Glomerular visceral epithelial cell (primary cell): Measurements from ENCODE around the gene HNRNPLL.
A peak's percentile ranks its signal among the peaks of the same experiment; 100 is the strongest.
"Not testable (repeated sequence)": the region's sequence is repeated elsewhere in the genome, so short reads cannot be mapped to it uniquely, and the experiment has no call there.

Source experiments
- DNase-seq: peaks from one replicate; pipeline ENCODE4 v3.0.0-alpha.2; 2016; ENCODE audit errors: extremely low spot score

Gene HNRNPLL

GRCh38 chr2:38553554-38553953 lies 49.2 kb downstream of the HNRNPLL start:
- DNase-seq, result no peak

GRCh38 chr2:38552259-38552658 lies 50.5 kb downstream of the HNRNPLL start:
- no peak for DNase-seq

- DNase-seq, result no peak
These were observed 51.0 kb downstream of the HNRNPLL start for GRCh38 chr2:38551746-38552145.

- no peak for DNase-seq
These were observed 51.6 kb downstream of the HNRNPLL start for GRCh38 chr2:38551171-38551570.

GRCh38 chr2:38549851-38550250 lies 52.9 kb downstream of the HNRNPLL start:
- no peak for DNase-seq

GRCh38 chr2:38549071-38549704 lies 53.5 kb downstream of the HNRNPLL start:
- no peak for DNase-seq

GRCh38 chr2:38547791-38548190 lies 54.9 kb downstream of the HNRNPLL start:
- no peak for DNase-seq

GRCh38 chr2:38546585-38546984 lies 56.1 kb downstream of the HNRNPLL start:
- DNase-seq, result no peak

- no peak for DNase-seq
These were observed 56.7 kb downstream of the HNRNPLL start for GRCh38 chr2:38546064-38546463.

GRCh38 chr2:38542248-38542631 lies 60.5 kb downstream of the HNRNPLL start:
- DNase-seq, result not testable (repeated sequence)

GRCh38 chr2:38540580-38541286 lies 62.0 kb downstream of the HNRNPLL start:
- no peak for DNase-seq

GRCh38 chr2:38539086-38539485 lies 63.6 kb downstream of the HNRNPLL start:
- no peak for DNase-seq

GRCh38 chr2:38537937-38538525 lies 64.7 kb downstream of the HNRNPLL start:
- no peak for DNase-seq

- not testable (repeated sequence) for DNase-seq
These were observed 65.4 kb downstream of the HNRNPLL start for GRCh38 chr2:38537296-38537695.

- DNase-seq, result peak; percentile 55
These were observed 66.8 kb downstream of the HNRNPLL start for GRCh38 chr2:38535744-38536506.

GRCh38 chr2:38535404-38535743 lies 67.4 kb downstream of the HNRNPLL start:
- no peak for DNase-seq

GRCh38 chr2:38534746-38535403 lies 67.9 kb downstream of the HNRNPLL start:
- no peak for DNase-seq

- DNase-seq, result no peak
These were observed 68.8 kb downstream of the HNRNPLL start for GRCh38 chr2:38533757-38534545.

- DNase-seq, result no peak
These were observed 69.5 kb downstream of the HNRNPLL start for GRCh38 chr2:38533180-38533579.

GRCh38 chr2:38532366-38532765 lies 70.4 kb downstream of the HNRNPLL start:
- DNase-seq, result no peak

- no peak for DNase-seq
These were observed 73.5 kb downstream of the HNRNPLL start for GRCh38 chr2:38529208-38529607.
